GM12872 (cell line): ENCODE results near the gene NOP56.

Experiments
- TF ChIP-seq, protein P1 (sequence below): IDR thresholded peaks from 3 replicates; pipeline ENCODE4 v1.5.1; 2011; ENCODE audit warnings: low read depth, mild to moderate bottlenecking, low read length, moderate library complexity; ENCODE audit not compliant: insufficient read depth

NOP56 gene

GRCh38 chr20:2707353-2708072, 55.1 kb downstream of the NOP56 start:
- TF ChIP-seq, protein P1, sequence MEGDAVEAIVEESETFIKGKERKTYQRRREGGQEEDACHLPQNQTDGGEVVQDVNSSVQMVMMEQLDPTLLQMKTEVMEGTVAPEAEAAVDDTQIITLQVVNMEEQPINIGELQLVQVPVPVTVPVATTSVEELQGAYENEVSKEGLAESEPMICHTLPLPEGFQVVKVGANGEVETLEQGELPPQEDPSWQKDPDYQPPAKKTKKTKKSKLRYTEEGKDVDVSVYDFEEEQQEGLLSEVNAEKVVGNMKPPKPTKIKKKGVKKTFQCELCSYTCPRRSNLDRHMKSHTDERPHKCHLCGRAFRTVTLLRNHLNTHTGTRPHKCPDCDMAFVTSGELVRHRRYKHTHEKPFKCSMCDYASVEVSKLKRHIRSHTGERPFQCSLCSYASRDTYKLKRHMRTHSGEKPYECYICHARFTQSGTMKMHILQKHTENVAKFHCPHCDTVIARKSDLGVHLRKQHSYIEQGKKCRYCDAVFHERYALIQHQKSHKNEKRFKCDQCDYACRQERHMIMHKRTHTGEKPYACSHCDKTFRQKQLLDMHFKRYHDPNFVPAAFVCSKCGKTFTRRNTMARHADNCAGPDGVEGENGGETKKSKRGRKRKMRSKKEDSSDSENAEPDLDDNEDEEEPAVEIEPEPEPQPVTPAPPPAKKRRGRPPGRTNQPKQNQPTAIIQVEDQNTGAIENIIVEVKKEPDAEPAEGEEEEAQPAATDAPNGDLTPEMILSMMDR: no peak
